ENCODE results near the gene AP3M1. TPM values are rescaled to one million over a fixed set of nuclear protein-coding genes. Genes with fewer than 3 reads are reported as not detected.

AP3M1 gene, protein sequence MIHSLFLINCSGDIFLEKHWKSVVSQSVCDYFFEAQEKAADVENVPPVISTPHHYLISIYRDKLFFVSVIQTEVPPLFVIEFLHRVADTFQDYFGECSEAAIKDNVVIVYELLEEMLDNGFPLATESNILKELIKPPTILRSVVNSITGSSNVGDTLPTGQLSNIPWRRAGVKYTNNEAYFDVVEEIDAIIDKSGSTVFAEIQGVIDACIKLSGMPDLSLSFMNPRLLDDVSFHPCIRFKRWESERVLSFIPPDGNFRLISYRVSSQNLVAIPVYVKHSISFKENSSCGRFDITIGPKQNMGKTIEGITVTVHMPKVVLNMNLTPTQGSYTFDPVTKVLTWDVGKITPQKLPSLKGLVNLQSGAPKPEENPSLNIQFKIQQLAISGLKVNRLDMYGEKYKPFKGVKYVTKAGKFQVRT
- 31.1 and 37.1 TPM in 2 replicates for total RNA-seq

DNA sequence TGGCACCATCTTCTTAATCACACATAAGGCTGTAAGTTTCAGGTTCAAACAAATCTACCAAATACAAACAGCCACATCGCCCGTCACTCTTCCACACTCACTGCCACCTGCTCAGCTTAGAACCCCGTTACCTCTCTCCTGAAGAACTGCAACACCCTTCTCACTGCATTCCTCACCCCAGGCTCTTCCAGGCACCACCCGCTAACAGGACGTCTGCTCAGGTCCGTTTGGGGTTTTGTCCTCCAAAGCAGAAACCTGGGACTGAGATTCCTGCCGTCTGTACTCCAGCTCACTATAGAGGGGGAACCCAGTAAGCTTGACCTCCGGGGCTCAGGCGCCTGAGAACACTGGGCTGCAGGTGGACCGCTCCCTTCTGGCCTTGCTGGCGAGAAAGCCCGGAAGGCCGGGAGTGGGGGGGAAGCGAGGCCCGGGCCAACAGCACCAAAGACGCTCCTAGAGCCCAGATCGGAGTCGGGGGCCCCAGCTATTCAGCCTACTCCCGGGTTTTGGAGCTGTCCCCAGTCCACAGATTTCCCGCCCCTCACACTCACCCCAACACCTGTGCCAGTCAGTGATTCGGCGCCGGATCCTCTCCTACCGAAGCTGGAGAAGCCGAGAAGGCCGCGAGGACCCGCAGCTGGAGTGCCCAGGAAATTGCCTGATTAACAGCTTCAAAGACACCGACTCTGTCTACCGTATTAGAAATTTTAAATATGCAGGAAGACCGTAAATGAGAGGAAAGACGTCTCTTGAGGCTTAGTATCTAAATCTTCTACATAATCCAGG lies at the start of gene AP3M1:
Gene AP3M1, minus strand, starts transcription at position 625 of the 786 bp plus-strand sequence. CDS start 12,449 bp downstream, outside the sequence.

DNA sequence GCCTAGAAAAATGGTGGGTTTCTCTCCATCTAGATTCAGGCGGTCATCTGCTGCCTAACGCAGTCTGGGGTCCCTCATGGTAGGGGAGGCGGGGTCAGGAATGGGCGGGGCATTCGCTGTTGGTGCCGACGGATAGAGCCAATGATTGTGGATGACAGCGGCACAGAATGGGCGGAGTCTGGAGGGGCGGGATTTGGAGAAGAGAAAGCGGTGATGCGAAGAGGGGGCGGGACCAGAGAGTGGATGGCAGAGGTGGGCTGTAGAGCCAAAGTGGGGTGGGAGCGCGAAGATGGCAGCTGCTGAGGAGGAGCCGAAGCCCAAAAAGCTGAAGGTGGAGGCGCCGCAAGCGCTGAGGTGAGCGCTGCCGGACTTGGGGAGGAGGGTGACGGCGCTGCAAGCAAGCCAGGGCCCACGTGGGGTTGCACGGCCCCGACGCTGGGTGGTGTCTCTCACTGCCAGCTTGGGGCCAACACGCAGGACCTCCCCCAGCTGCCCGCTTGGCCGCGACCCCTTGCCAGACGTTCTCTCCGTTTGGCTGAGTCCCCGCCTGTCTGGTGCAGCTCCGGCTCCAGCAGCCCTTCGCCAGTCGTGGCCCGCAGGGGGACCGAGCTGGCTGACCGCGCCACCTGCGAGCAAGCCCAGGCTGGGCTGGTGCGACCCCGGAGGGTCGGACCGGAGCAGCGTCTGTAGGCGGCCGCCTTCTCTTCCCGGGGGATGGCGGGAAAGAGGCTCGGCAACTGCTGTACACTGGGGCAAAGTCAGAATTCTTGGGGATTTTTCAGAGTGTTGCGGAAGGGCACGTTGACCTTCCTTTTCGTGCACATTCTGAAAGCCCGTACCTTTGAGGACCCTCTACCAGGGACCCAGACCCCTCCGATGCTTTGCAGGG lies 606 bp upstream of the AP3M1 start, which contains the start of gene ADK:
Gene ADK, plus strand, starts transcription at position 232 of the 889 bp plus-strand sequence. Its CDS starts 58 bp downstream, at position 290.

Other genes starting within 250 kb of the AP3M1 start
- 67.8 and 114 TPM in 2 replicates for gene PLAU, start 239.7 kb downstream of the AP3M1 start, total RNA-seq
- 261 and 275 TPM in 2 replicates for gene VCL, start 152.7 kb downstream of the AP3M1 start, total RNA-seq
- gene ADK, start 393 bp upstream of the AP3M1 start, total RNA-seq, result 26.8 and 53.4 TPM in 2 replicates

Measured in smooth muscle cell of trachea (primary cell).